H1 (cell line): ENCODE measurements around the gene RSPH6A. TPM values are rescaled to one million over a fixed set of nuclear protein-coding genes. Genes with fewer than 3 reads are reported as not detected.

Experiments
- CHD2 ChIP-seq: IDR thresholded peaks from 2 replicates; pipeline ENCODE4 v1.6.1; 2012; ENCODE audit warnings: low read length, improper control_type of control experiment
- CHD7 ChIP-seq: fragments of 300-600 bp; sonication (generic); IDR thresholded peaks from 2 replicates; pipeline ENCODE4 v1.7.1; 2012; ENCODE audit warnings: low read length, moderate library complexity, mild to moderate bottlenecking, inconsistent platforms; ENCODE audit not compliant: insufficient replicate concordance
- EP300 ChIP-seq, 2 experiments: IDR thresholded peaks; 1 replicate in 1 of 2; 2 replicates in 1 of 2; pipeline ENCODE4 v1.6.1; 2011 to 2012; ENCODE audit warnings: low read depth in 2 of 2, low read length in 2 of 2, mild to moderate bottlenecking in 2 of 2, borderline replicate concordance in 1 of 2, inconsistent platforms in 1 of 2, moderate library complexity in 1 of 2
- JUN ChIP-seq: IDR thresholded peaks from 2 replicates; pipeline ENCODE4 v1.6.1; 2011; ENCODE audit warnings: low read depth, mild to moderate bottlenecking, improper control_type of control experiment, low read length
- MAX ChIP-seq: IDR thresholded peaks from 2 replicates; pipeline ENCODE4 v1.6.1; 2012; ENCODE audit warnings: inconsistent platforms
- NANOG ChIP-seq: IDR thresholded peaks from 2 replicates; pipeline ENCODE4 v1.6.1; 2011; ENCODE audit warnings: low read length, low read depth, mild to moderate bottlenecking, inconsistent platforms; ENCODE audit not compliant: insufficient read depth, poor library complexity, severe bottlenecking
- SIRT6 ChIP-seq: IDR thresholded peaks from one replicate; pipeline ENCODE4 v1.7.1; 2012; ENCODE audit warnings: low read length, inconsistent platforms
- SP1 ChIP-seq: IDR thresholded peaks from 2 replicates; pipeline ENCODE4 v1.6.1; 2011; ENCODE audit warnings: low read depth, low read length
- TEAD4 ChIP-seq: IDR thresholded peaks from 2 replicates; pipeline ENCODE4 v1.6.1; 2012; ENCODE audit warnings: low read depth, low read length, inconsistent platforms, mixed read lengths
- YY1 ChIP-seq: IDR thresholded peaks from 2 replicates; pipeline ENCODE4 v1.6.1; 2011; ENCODE audit warnings: low read depth, mild to moderate bottlenecking, low read length
- polyA plus RNA-seq, 7 experiments: library from polyadenylated mRNA; depleted of rRNA in 3 of 7; stranded (reverse) in 5 of 7; unstranded in 2 of 7; fragments of >200 nt in 5 of 7; fragments of 200-250 nt in 2 of 7; gene quantifications; 1 replicate in 5 of 7; 2 replicates in 1 of 7; 4 replicates in 1 of 7; pipeline versions ENCODE4 v1.2.1 to v1.2.3, GENCODE V29; 2011 to 2013; ENCODE audit warnings: missing spikeins in 2 of 7, mixed read lengths in 2 of 7
- total RNA-seq: library from RNA; stranded (reverse); fragmentation: NEBNext Ultra II Directional; extraction: Animal tissue kit (Norgen Biotek cat#: 25700); gene quantifications from 2 replicates; pipeline ENCODE4 v1.2.1, GENCODE V29; 2021

RSPH6A gene
- total and polyA plus RNA-seq, 2 of the 8 experiments (the other 6 are each of a cell fraction or from before 2014, with no cell fraction given), result 0.05 to 0.19 TPM

- TF ChIP-seq CHD7 (no peak), JUN (0 out of 2 replicates have a peak, but pooled peaks have one; percentile 26), YY1 (0 out of 2 replicates have a peak, but pooled peaks have one; percentile 13), MAX (peak; percentile 79), CHD2 (peak; percentile 53; the same call in 1 of the 2 replicates), NANOG (no peak), EP300 (IDR thresholded peaks at IDR 0.05; ENCODE audit: borderline replicate concordance in 1 of 2, low read depth in 2 of 2, low read length in 2 of 2) (peak in 1 of 2 experiments; percentile 40; a peak in 1 of 3 replicates), TEAD4 (peak; percentile 58; the same call in 1 of the 2 replicates), SIRT6 (no peak), SP1 (peak; percentile 61)
These were observed 2.1 kb upstream of the RSPH6A start (continued) for GRCh38 chr19:45817010-45817724.
